ENCODE measurements around the gene NTN1.

GRCh38 chr17:9104370-9105041 lies 83.2 kb downstream of the NTN1 start:
- TF ChIP-seq CTCF (IDR thresholded peaks at IDR 0.05) (no peak), POLR2AphosphoS5 (IDR thresholded peaks at IDR 0.05) (no peak), POLR2A (IDR thresholded peaks at IDR 0.05) (no peak)

Data from breast epithelium (tissue), 3 donors.